H9 (cell line): ENCODE data around the gene RERE. TPM values are rescaled to one million over a fixed set of nuclear protein-coding genes. Genes with fewer than 3 reads are reported as not detected.

Experiments used
- DNase-seq: peaks from one replicate; pipeline ENCODE4 v3.0.0-alpha.2; 2017
- H2AFZ ChIP-seq: one replicate; pipeline ENCODE4 v1.6.1; 2013; ENCODE audit warnings: mild to moderate bottlenecking, low read length, control low read depth, moderate library complexity
- H2AK5ac ChIP-seq: 2 replicates; pipeline ENCODE4 v1.6.1; 2013; ENCODE audit warnings: low read length, control low read depth, mixed read lengths; ENCODE audit not compliant: insufficient read length
- H2BK120ac ChIP-seq: one replicate; pipeline ENCODE4 v1.6.1; 2013; ENCODE audit warnings: low read depth, mild to moderate bottlenecking, low read length, control low read depth, inconsistent platforms; ENCODE audit not compliant: poor library complexity, severe bottlenecking
- H2BK12ac ChIP-seq: 2 replicates; pipeline ENCODE4 v1.6.1; 2013; ENCODE audit warnings: low read length, control low read depth, mixed read lengths, low read depth; ENCODE audit not compliant: insufficient read length
- H2BK15ac ChIP-seq: 2 replicates; pipeline ENCODE4 v1.6.1; 2013; ENCODE audit warnings: low read depth, low read length, control low read depth
- H2BK20ac ChIP-seq: one replicate; pipeline ENCODE4 v1.6.1; 2013; ENCODE audit warnings: low read depth, mild to moderate bottlenecking, low read length, control low read depth, inconsistent platforms; ENCODE audit not compliant: poor library complexity, severe bottlenecking
- H2BK5ac ChIP-seq: 2 replicates; pipeline ENCODE4 v1.6.1; 2013; ENCODE audit warnings: low read length, control low read depth, mixed read lengths; ENCODE audit not compliant: insufficient read length
- H3K14ac ChIP-seq: 2 replicates; pipeline ENCODE4 v1.6.1; 2013; ENCODE audit warnings: low read length, control low read depth; ENCODE audit not compliant: insufficient read depth
- H3K18ac ChIP-seq: 2 replicates; pipeline ENCODE4 v1.6.1; 2013; ENCODE audit warnings: low read depth, mild to moderate bottlenecking, mixed read lengths, low read length, control low read depth; ENCODE audit not compliant: insufficient read length
- H3K23ac ChIP-seq: 2 replicates; pipeline ENCODE4 v1.6.1; 2013; ENCODE audit warnings: low read length, control low read depth, mixed read lengths, low read depth; ENCODE audit not compliant: insufficient read length
- H3K23me2 ChIP-seq: 2 replicates; pipeline ENCODE4 v1.6.1; 2013; ENCODE audit warnings: low read depth, mild to moderate bottlenecking, mixed read lengths, low read length, control low read depth; ENCODE audit not compliant: insufficient read length, poor library complexity, severe bottlenecking
- H3K27ac ChIP-seq: 2 replicates; pipeline ENCODE4 v1.5.1; 2013; ENCODE audit warnings: low read length, control low read depth, mixed read lengths, low read depth; ENCODE audit not compliant: insufficient read length
- H3K27me3 ChIP-seq: 2 replicates; pipeline ENCODE4 v1.6.1; 2013; ENCODE audit warnings: low read length, control low read depth, inconsistent platforms; ENCODE audit not compliant: insufficient read depth
- H3K4ac ChIP-seq: 2 replicates; pipeline ENCODE4 v1.6.1; 2013; ENCODE audit warnings: low read depth, mild to moderate bottlenecking, control low read depth, inconsistent platforms, low read length, moderate library complexity
- H3K4me1 ChIP-seq: 2 replicates; pipeline ENCODE4 v1.6.1; 2013; ENCODE audit warnings: low read length, control low read depth, inconsistent platforms; ENCODE audit not compliant: insufficient read depth
- H3K4me2 ChIP-seq: 2 replicates; pipeline ENCODE4 v1.6.1; 2013; ENCODE audit warnings: low read length, control low read depth, mixed read lengths; ENCODE audit not compliant: insufficient read length, insufficient read depth
- H3K56ac ChIP-seq: 2 replicates; pipeline ENCODE4 v1.6.1; 2013; ENCODE audit warnings: low read depth, mild to moderate bottlenecking, mixed read lengths, low read length, control low read depth; ENCODE audit not compliant: insufficient read length
- H3K79me1 ChIP-seq: 2 replicates; pipeline ENCODE4 v1.6.1; 2013; ENCODE audit warnings: low read depth, mild to moderate bottlenecking, moderate library complexity, low read length, control low read depth, inconsistent platforms; ENCODE audit not compliant: insufficient read depth, poor library complexity, severe bottlenecking
- H3K79me2 ChIP-seq: 2 replicates; pipeline ENCODE4 v1.6.1; 2013; ENCODE audit warnings: low read length, control low read depth, inconsistent platforms; ENCODE audit not compliant: insufficient read depth
- H3K9ac ChIP-seq: 2 replicates; pipeline ENCODE4 v1.6.1; 2013; ENCODE audit warnings: low read length, control low read depth, mixed read lengths; ENCODE audit not compliant: insufficient read length; ENCODE audit errors: extremely low read depth
- H3K9me3 ChIP-seq: one replicate; pipeline ENCODE4 v1.6.1; 2013; ENCODE audit warnings: low read depth, low read length, inconsistent platforms; ENCODE audit not compliant: control insufficient read depth
- H3T11ph ChIP-seq: one replicate; pipeline ENCODE4 v1.6.1; 2013; ENCODE audit warnings: mild to moderate bottlenecking, low read length, control low read depth, inconsistent platforms
- H4K20me1 ChIP-seq: one replicate; pipeline ENCODE4 v1.6.1; 2013; ENCODE audit not compliant: control insufficient read depth, insufficient read length, insufficient read depth
- H4K5ac ChIP-seq: 2 replicates; pipeline ENCODE4 v1.6.1; 2013; ENCODE audit warnings: low read depth, mild to moderate bottlenecking, mixed read lengths, low read length, control low read depth; ENCODE audit not compliant: insufficient read length
- H4K8ac ChIP-seq: replicated peaks from 2 replicates; pipeline ENCODE4 v1.6.1; 2013; ENCODE audit warnings: low read length, control low read depth, mixed read lengths, low read depth; ENCODE audit not compliant: insufficient read length
- H4K91ac ChIP-seq: 2 replicates; pipeline ENCODE4 v1.6.1; 2013; ENCODE audit warnings: low read depth, mild to moderate bottlenecking, moderate library complexity, mixed read lengths, low read length, control low read depth; ENCODE audit not compliant: insufficient read length
- H3K27ac Mint-ChIP-seq, 3 experiments: 2 replicates in 2 of 3; 3 replicates in 1 of 3; pipeline ENCODE4 v1.8.0; 2020 to 2021; ENCODE audit warnings: mixed read lengths in 3 of 3, mild to moderate bottlenecking in 1 of 3, moderate library complexity in 1 of 3
- H3K27me3 Mint-ChIP-seq: 2 replicates; pipeline ENCODE4 v1.8.0; 2021; ENCODE audit warnings: low read depth, mild to moderate bottlenecking, moderate library complexity, mixed read lengths
- H3K36me3 Mint-ChIP-seq, 3 experiments: 2 replicates in 2 of 3; 3 replicates in 1 of 3; pipeline ENCODE4 v1.8.0; 2020 to 2021; ENCODE audit warnings: low read depth in 3 of 3, mixed read lengths in 3 of 3; ENCODE audit not compliant: insufficient read depth in 1 of 3
- H3K4me1 Mint-ChIP-seq, 2 experiments: 2 replicates each; pipeline ENCODE4 v1.8.0; 2020; ENCODE audit warnings: mixed read lengths in 2 of 2
- H3K4me3 Mint-ChIP-seq, 2 experiments: 2 replicates in 1 of 2; 3 replicates in 1 of 2; pipeline ENCODE4 v1.8.0; 2020 to 2021; ENCODE audit warnings: mild to moderate bottlenecking in 2 of 2, mixed read lengths in 2 of 2, moderate library complexity in 1 of 2
- H3K9me3 Mint-ChIP-seq, 2 experiments: 2 replicates in 1 of 2; 3 replicates in 1 of 2; pipeline ENCODE4 v1.8.0; 2020; ENCODE audit warnings: mild to moderate bottlenecking in 2 of 2, mixed read lengths in 2 of 2, moderate library complexity in 1 of 2
- WGBS: extraction: QIAGEN DNeasy Blood & Tissue Kit; methylation state at CpG from one replicate; pipeline ENCODE4 v1.1.7; 2013; ENCODE audit warnings: missing lambda C conversion rate, low lambda C conversion rate, mixed read lengths; ENCODE audit not compliant: insufficient read length; ENCODE audit errors: extremely low coverage; 5-methylcytosine and 5-hydroxymethylcytosine counted together
- total RNA-seq: library from RNA; stranded (reverse); gene quantifications from 2 replicates; pipeline ENCODE4 v1.2.1, GENCODE V29; 2021
- TF ChIP-seq, protein P1 (sequence below): fragments of 200-600 bp; sonication (generic); conservative IDR thresholded peaks from 3 replicates; pipeline ENCODE4 v1.8.0; 2021; ENCODE audit warnings: antibody characterized with exemption, mild to moderate bottlenecking

The RERE gene
- total RNA-seq, 1 experiment from 2014 or later, result 103 TPM

DNA sequence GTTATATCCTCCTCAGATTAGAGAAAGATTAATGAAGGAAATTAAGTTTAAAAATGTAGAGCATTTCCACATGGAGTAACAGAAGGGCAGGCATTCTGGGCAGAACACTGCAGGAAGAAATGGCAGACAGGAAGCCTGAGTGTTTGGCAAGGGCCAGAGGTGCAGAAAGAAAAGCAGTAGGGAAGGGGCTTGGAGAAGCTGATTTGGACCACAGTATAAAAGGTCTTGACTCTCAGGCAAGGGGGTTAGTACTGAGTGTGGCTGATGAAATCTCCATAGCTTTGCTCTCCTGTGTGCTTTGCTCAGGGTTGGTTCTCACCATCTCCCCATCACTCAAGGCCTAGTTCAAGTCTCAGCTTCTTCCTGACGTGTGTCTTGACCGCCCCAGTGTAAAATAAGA, 419.4 kb downstream of the RERE start:
- Mint-ChIP-seq H3K27ac (peak overlapping the region in 2 of 3 experiments; percentile 40 to 76; a peak in 2 of 7 replicates), H3K27me3 (no peaks in the 10 kb centered on the region), H3K4me1 (peaks cover 34 to 42% of the 10 kb centered on the region in 2 experiments), H3K36me3 (peaks cover 6 to 14% (median 10%) of the 10 kb centered on the region in 3 experiments; a peak in 4 of 7 replicates), H3K4me3 (no peak overlapping the region), H3K9me3 (no peaks in the 10 kb centered on the region)
- Histone ChIP-seq H2BK12ac (no peak overlapping the region), H4K91ac (no peak overlapping the region), H3K4me1 (peaks cover 23% of the 10 kb centered on the region), H3K4ac (no peak overlapping the region), H3T11ph (no peak overlapping the region), H3K79me2 (peaks cover 3% of the 10 kb centered on the region; the same call in 1 of the 2 replicates), H3K27me3 (no peaks in the 10 kb centered on the region), H2BK20ac (no peak overlapping the region), H3K23ac (no peak overlapping the region), H3K56ac (no peak overlapping the region), H3K9ac (no peak overlapping the region), H3K14ac (no peak overlapping the region), H4K8ac (no peak overlapping the region), H2AFZ (no peak overlapping the region), H4K5ac (no peak overlapping the region), H2BK120ac (no peak overlapping the region), H3K4me2 (no peak overlapping the region), H2BK15ac (no peak overlapping the region), H2BK5ac (no peak overlapping the region), H3K23me2 (no peaks in the 10 kb centered on the region), H3K18ac (no peak overlapping the region), H2AK5ac (no peak overlapping the region), H4K20me1 (no peaks in the 10 kb centered on the region), H3K9me3 (no peaks in the 10 kb centered on the region), H3K79me1 (no peaks in the 10 kb centered on the region), H3K27ac (no peak overlapping the region)
- TF ChIP-seq, protein P1, sequence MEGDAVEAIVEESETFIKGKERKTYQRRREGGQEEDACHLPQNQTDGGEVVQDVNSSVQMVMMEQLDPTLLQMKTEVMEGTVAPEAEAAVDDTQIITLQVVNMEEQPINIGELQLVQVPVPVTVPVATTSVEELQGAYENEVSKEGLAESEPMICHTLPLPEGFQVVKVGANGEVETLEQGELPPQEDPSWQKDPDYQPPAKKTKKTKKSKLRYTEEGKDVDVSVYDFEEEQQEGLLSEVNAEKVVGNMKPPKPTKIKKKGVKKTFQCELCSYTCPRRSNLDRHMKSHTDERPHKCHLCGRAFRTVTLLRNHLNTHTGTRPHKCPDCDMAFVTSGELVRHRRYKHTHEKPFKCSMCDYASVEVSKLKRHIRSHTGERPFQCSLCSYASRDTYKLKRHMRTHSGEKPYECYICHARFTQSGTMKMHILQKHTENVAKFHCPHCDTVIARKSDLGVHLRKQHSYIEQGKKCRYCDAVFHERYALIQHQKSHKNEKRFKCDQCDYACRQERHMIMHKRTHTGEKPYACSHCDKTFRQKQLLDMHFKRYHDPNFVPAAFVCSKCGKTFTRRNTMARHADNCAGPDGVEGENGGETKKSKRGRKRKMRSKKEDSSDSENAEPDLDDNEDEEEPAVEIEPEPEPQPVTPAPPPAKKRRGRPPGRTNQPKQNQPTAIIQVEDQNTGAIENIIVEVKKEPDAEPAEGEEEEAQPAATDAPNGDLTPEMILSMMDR, result no peak
- no CpG with 5 or more reads among the region's 2 CpGs for WGBS
- no peak for DNase-seq
